Sigmoid colon (tissue), 7 donors: ENCODE data around the gene LDB2. TPM values are rescaled to one million over a fixed set of nuclear protein-coding genes. Genes with fewer than 3 reads are reported as not detected.

Source experiments
- DNase-seq: peaks from one replicate; pipeline ENCODE4 v3.0.0-alpha.2; 2019
- H3K27ac ChIP-seq, 4 donors: fragments of 200-600 bp; sonication (generic); one replicate each; pipeline ENCODE4 v1.5.1; 2016 to 2019; ENCODE audit warnings: mild to moderate bottlenecking in 1 of 4
- H3K27me3 ChIP-seq, 3 donors: fragments of 200-600 bp; sonication (generic); one replicate each; pipeline ENCODE4 v1.5.1; 2019; ENCODE audit warnings: mild to moderate bottlenecking in 1 of 3
- H3K36me3 ChIP-seq, 4 donors: fragments of 200-600 bp; sonication (generic); one replicate each; pipeline ENCODE4 v1.5.1; 2016 to 2019
- H3K4me1 ChIP-seq, 4 donors: fragments of 200-600 bp; sonication (generic); one replicate each; pipeline ENCODE4 v1.5.1; 2017 to 2019
- H3K4me3 ChIP-seq, 4 donors: fragments of 200-600 bp; sonication (generic); one replicate each; pipeline ENCODE4 v1.5.1; 2017 to 2019; ENCODE audit warnings: mild to moderate bottlenecking in 2 of 4, moderate library complexity in 1 of 4
- H3K9me3 ChIP-seq, 4 donors: fragments of 200-600 bp in 3 of 4; sonication (generic) in 3 of 4; one replicate each; pipeline versions ENCODE4 v1.5.1 to v1.6.1; 2013 to 2019
- EP300 ChIP-seq, 4 donors: sonication (generic); formaldehyde crosslinking; IDR thresholded peaks; one replicate each; pipeline ENCODE4 v1.6.1; 2017; ENCODE audit warnings: antibody characterized with exemption in 4 of 4
- POLR2A ChIP-seq, 2 donors: fragments of 450-650 bp; IDR thresholded peaks; one replicate each; pipeline ENCODE4 v1.6.1; 2016; ENCODE audit warnings: antibody characterized with exemption in 2 of 2, mild to moderate bottlenecking in 2 of 2, moderate library complexity in 2 of 2
- POLR2AphosphoS5 ChIP-seq, 4 donors: sonication (generic); formaldehyde crosslinking; IDR thresholded peaks; one replicate each; pipeline ENCODE4 v1.6.1; 2017; ENCODE audit warnings: antibody characterized with exemption in 4 of 4
- WGBS, 2 donors: extraction: QIAGEN DNeasy Blood & Tissue Kit; methylation state at CpG; one replicate each; pipeline ENCODE4 v1.1.7; 2013; 5-methylcytosine and 5-hydroxymethylcytosine counted together
- intact Hi-C: fragments of 100-400 bp; cut with DNase I; formaldehyde crosslinking; loops from one replicate; pipeline ENCODE4 v1.15.1; 2023
- polyA plus RNA-seq, 3 donors: library from polyadenylated mRNA; stranded (reverse); fragments of 200-250 nt; gene quantifications; one replicate each; pipeline ENCODE4 v1.2.3, GENCODE V29; 2013
- total RNA-seq, 4 donors: library from RNA; depleted of rRNA; stranded (reverse); fragments of >200 nt; gene quantifications; one replicate each; pipeline ENCODE4 v1.1.0, GENCODE V29; 2016
- TF ChIP-seq, protein P1 (sequence below), 4 experiments: fragments of 450-650 bp in 3 of 4; fragments of 200-600 bp in 1 of 4; IDR thresholded peaks; one replicate each; pipeline ENCODE4 v1.5.1; 2016 to 2019; ENCODE audit warnings: antibody characterized with exemption in 4 of 4, mild to moderate bottlenecking in 3 of 4, moderate library complexity in 2 of 4
- donor health status: healthy with polysubstance abuse.
- donor health status: Bipolar disorder and iron deficiency.
- donor health status: healthy.

The LDB2 gene
- total and polyA plus RNA-seq, 7 donors, result 2.1 to 28.5 (median 18.3) TPM

- Histone ChIP-seq H3K9me3 (no peaks in the 10 kb centered on the region), H3K4me1 (peaks cover 0 to 7% (median 0%) of the 10 kb centered on the region in 4 donors), H3K27ac (no peak overlapping the region), H3K4me3 (no peak overlapping the region), H3K36me3 (no peaks in the 10 kb centered on the region), H3K27me3 (no peaks in the 10 kb centered on the region)
- WGBS, 2 donors, result 74 to 85% methylated on average over 2 of the region's 2 CpGs
- TF ChIP-seq, protein P1, sequence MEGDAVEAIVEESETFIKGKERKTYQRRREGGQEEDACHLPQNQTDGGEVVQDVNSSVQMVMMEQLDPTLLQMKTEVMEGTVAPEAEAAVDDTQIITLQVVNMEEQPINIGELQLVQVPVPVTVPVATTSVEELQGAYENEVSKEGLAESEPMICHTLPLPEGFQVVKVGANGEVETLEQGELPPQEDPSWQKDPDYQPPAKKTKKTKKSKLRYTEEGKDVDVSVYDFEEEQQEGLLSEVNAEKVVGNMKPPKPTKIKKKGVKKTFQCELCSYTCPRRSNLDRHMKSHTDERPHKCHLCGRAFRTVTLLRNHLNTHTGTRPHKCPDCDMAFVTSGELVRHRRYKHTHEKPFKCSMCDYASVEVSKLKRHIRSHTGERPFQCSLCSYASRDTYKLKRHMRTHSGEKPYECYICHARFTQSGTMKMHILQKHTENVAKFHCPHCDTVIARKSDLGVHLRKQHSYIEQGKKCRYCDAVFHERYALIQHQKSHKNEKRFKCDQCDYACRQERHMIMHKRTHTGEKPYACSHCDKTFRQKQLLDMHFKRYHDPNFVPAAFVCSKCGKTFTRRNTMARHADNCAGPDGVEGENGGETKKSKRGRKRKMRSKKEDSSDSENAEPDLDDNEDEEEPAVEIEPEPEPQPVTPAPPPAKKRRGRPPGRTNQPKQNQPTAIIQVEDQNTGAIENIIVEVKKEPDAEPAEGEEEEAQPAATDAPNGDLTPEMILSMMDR (IDR thresholded peaks at IDR 0.05), result no peak
- no peak for TF ChIP-seq POLR2A (IDR thresholded peaks at IDR 0.05)
- intact Hi-C loops, result no loop called here
- no peak for DNase-seq
Measured at GRCh38 chr4:16686195-16686594, 212.2 kb downstream of the LDB2 start.

DNA sequence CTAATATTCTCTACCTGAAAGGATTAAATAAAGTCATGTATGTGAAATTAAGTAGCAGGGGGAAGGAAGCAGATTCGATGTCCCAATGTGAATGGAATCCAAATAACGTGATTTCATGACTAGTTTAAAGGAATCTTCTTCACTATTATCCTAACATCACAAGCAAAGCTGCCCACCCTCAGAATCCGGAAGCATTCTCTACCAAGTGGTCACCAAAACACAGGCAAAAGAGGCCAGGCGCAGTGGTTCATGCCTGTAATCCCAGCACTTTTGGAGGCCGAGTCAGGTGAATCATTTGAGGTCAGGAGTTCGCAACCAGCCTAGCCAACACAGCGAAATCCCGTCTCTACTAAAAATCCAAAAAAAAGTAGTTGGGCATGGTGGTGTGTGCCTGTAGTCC, 212.9 kb downstream of the LDB2 start:
- Histone ChIP-seq H3K36me3 (no peaks in the 10 kb centered on the region), H3K4me1 (peaks cover 0 to 7% (median 0%) of the 10 kb centered on the region in 4 donors), H3K4me3 (no peak overlapping the region), H3K9me3 (no peaks in the 10 kb centered on the region), H3K27ac (no peak overlapping the region), H3K27me3 (no peaks in the 10 kb centered on the region)
- TF ChIP-seq POLR2A (IDR thresholded peaks at IDR 0.05) (no peak), EP300 (IDR thresholded peaks at IDR 0.05) (no peak), POLR2AphosphoS5 (IDR thresholded peaks at IDR 0.05) (no peak)
- TF ChIP-seq, protein P1 (IDR thresholded peaks at IDR 0.05), result no peak
- DNase-seq, result no peak
- 85 to 88% methylated on average over 8 of the region's 8 CpGs for WGBS, 2 donors
- intact Hi-C loops, result no loop called here

DNA sequence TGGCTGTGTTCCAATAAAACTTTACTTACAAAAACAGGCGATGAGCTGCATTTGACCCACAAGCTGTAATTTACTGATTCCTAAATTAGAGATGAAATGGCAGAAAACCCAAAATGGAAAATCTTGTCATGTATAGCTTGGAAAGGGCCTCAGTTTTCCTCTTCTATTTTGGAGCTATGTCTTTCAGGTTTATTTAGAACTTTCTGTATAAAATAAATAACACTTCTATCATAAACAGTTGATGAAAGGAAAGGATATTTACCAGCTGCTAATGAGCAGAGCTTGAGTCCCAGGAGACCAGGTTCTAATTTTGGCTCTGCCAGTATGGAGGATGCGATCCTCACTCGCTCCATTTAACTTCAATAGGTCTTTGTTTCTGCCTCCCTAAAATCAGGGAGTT, 213.5 kb downstream of the LDB2 start:
- no peaks in the 10 kb centered on the region for H3K36me3 ChIP-seq
- DNase-seq, result no peak
- TF ChIP-seq, protein P1 (IDR thresholded peaks at IDR 0.05), result no peak
- no peak for TF ChIP-seq POLR2AphosphoS5 (IDR thresholded peaks at IDR 0.05)
- no peak for TF ChIP-seq POLR2A (IDR thresholded peaks at IDR 0.05)
- no peak for TF ChIP-seq EP300 (IDR thresholded peaks at IDR 0.05)
- H3K4me1 ChIP-seq, result peaks cover 0 to 7% (median 0%) of the 10 kb centered on the region in 4 donors
- no peaks in the 10 kb centered on the region for H3K27me3 ChIP-seq
- WGBS, 2 donors, result 68 to 76% methylated on average over 3 of the region's 3 CpGs
- H3K27ac ChIP-seq, result no peak overlapping the region
- intact Hi-C loops, result no loop called here
- H3K4me3 ChIP-seq, result no peak overlapping the region
- H3K9me3 ChIP-seq, result no peaks in the 10 kb centered on the region

GRCh38 chr4:16684097-16684496, 214.3 kb downstream of the LDB2 start:
- intact Hi-C loops, result no loop called here
- TF ChIP-seq EP300 (IDR thresholded peaks at IDR 0.05), result no peak
- Histone ChIP-seq H3K27me3 (no peaks in the 10 kb centered on the region), H3K36me3 (no peaks in the 10 kb centered on the region), H3K4me3 (no peak overlapping the region), H3K27ac (no peak overlapping the region), H3K9me3 (no peaks in the 10 kb centered on the region), H3K4me1 (peaks cover 0 to 7% (median 0%) of the 10 kb centered on the region in 4 donors)
- 50 to 66% methylated on average over 6 of the region's 6 CpGs for WGBS, 2 donors
- DNase-seq, result no peak

DNA sequence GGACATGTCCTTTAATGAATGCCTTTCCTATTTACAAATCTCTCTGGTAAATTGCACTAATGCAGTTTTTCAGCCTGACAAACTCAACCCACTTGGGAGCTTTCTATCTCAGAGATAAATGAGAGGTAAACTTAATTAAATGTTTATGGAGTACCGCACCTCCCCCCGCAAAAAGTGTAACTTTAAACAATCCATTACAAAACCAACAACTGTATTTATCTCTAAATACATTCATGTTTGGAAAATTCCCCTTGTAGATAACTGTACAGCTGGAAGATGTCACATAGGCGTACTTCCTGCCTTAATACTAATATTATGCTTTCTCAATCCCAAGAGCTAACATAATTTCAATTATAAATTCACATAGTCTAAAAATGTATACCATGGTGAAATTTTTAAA, 215.5 kb downstream of the LDB2 start:
- intact Hi-C loops, result no loop called here
- H3K27ac ChIP-seq, result no peak overlapping the region
- DNase-seq, result no peak
- H3K4me1 ChIP-seq, result peaks cover 0 to 7% (median 0%) of the 10 kb centered on the region in 4 donors
- TF ChIP-seq POLR2A (IDR thresholded peaks at IDR 0.05) (no peak), POLR2AphosphoS5 (IDR thresholded peaks at IDR 0.05) (no peak), EP300 (IDR thresholded peaks at IDR 0.05) (no peak)
- TF ChIP-seq, protein P1 (IDR thresholded peaks at IDR 0.05), result no peak
- no peaks in the 10 kb centered on the region for H3K36me3 ChIP-seq
- H3K27me3 ChIP-seq, result no peaks in the 10 kb centered on the region
- 74 to 80% methylated on average over 3 of the region's 3 CpGs for WGBS, 2 donors
- H3K9me3 ChIP-seq, result no peaks in the 10 kb centered on the region
- no peak overlapping the region for H3K4me3 ChIP-seq
